ENCODE data around the gene VCL.

Gene VCL

DNA sequence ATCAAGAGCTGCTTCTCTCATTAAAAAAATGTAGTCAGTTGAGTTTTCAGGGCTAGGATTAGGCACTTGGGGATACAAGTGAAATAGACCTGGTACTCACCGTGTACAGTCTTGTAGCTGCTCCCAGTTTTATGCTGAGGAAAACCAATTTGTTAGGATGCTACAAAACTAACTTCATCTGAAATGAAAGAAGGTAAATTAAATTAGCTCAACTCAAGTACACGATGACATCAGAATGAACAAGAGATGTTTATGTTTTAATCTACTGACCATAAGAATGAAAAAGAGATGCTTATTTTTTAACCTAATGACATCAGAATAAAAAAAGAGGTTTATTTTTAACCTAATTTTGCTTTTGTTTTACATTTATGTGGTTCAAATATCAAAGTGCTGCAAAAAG lies 79.0 kb downstream of the VCL start:
- Histone ChIP-seq H3K14ac (ENCODE audit: low read length in 2 of 2) (no peak overlapping the region), H2BK120ac (ENCODE audit: low read depth, low read length) (no peak overlapping the region), H2AFZ (ENCODE audit: low read depth, low read length) (no peak overlapping the region), H3K4me1 (ENCODE audit: control insufficient read depth, insufficient read depth, low read depth, low read length) (peaks cover 10% of the 10 kb centered on the region), H2BK15ac (ENCODE audit: low read depth, poor library complexity, severe bottlenecking) (no peak overlapping the region), H2BK12ac (ENCODE audit: low read length in 2 of 2) (no peak overlapping the region), H3K4me3 (ENCODE audit: insufficient read depth in 1 of 2, low read depth in 1 of 2, low read length in 2 of 2) (no peak overlapping the region), H3K9me3 (ENCODE audit: control insufficient read depth, low read length) (no peaks in the 10 kb centered on the region), H2BK5ac (ENCODE audit: low read depth, low read length, poor library complexity, severe bottlenecking) (peak overlapping the region; percentile 76), H3K23ac (ENCODE audit: low read length in 2 of 2) (no peak overlapping the region), H3K27ac (ENCODE audit: low read length, poor library complexity, severe bottlenecking) (peak overlapping the region; percentile 86), H2AK5ac (ENCODE audit: low read length, severe bottlenecking) (no peak overlapping the region), H4K91ac (ENCODE audit: low read length) (no peak overlapping the region), H4K8ac (ENCODE audit: low read length) (no peak overlapping the region), H3K9ac (ENCODE audit: low read length) (no peak overlapping the region), H3K4ac (ENCODE audit: low read depth in 1 of 2, low read length in 2 of 2) (no peak overlapping the region), H3K36me3 (ENCODE audit: control insufficient read depth in 1 of 2, insufficient read depth in 2 of 2, low read depth in 1 of 2, low read length in 2 of 2) (peaks cover 13 to 56% of the 10 kb centered on the region in 2 experiments), H3K79me1 (replicated peaks; ENCODE audit: low read length, poor library complexity, severe bottlenecking) (no peaks in the 10 kb centered on the region), H3K4me2 (ENCODE audit: low read length, poor library complexity, severe bottlenecking) (no peak overlapping the region), H3K27me3 (ENCODE audit: control insufficient read depth in 1 of 2, insufficient read depth in 1 of 2, low read length in 2 of 2) (no peaks in the 10 kb centered on the region), H3K18ac (ENCODE audit: low read depth in 1 of 2, low read length in 2 of 2) (no peak overlapping the region)
- DNase-seq: no peak
- WGBS: 90% methylated on average over 1 of the region's 2 CpGs

DNA sequence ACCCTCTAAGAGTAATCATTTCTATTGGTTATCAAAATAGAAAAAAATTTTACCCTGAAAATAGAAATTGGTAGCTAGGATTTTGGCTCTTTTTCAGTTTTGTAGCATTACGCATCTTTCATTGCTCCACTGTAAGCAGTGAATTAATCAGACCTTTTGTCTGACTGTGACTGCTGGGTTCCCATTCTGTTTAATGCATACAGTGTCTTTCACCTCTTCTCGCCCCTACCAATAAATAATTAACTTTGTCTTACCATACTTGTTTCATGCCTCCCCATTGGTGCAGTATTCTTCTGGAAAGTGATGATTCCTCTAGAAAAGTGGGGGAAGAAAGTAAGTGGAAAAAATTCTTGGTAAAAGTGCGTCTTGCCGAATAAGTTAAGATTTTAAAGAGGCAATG lies 79.5 kb downstream of the VCL start:
- Histone ChIP-seq H3K36me3 (ENCODE audit: control insufficient read depth in 1 of 2, insufficient read depth in 2 of 2, low read depth in 1 of 2, low read length in 2 of 2) (peaks cover 13 to 58% of the 10 kb centered on the region in 2 experiments), H3K79me1 (replicated peaks; ENCODE audit: low read length, poor library complexity, severe bottlenecking) (no peaks in the 10 kb centered on the region)

DNA sequence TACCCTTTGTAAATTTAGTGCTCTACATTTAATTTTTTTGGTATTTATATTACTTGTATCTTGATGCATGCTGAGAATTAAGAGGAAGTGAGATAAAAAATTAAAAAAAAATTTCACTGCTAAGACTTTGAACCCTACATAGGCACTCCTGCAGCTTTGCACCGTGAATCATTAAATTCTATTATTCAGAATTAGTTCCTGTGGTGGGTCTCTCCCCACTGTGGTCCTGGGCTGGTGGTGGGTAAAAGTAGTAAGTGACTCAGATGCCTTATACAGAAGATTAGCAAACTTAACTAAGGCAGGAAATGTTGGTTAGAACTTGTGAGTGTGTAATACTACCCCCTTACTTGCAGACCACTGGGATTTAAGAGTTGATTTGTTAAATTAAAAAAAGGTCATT lies 80.1 kb downstream of the VCL start:
- peaks cover 11 to 59% of the 10 kb centered on the region in 2 experiments for H3K36me3 ChIP-seq (ENCODE audit: control insufficient read depth in 1 of 2, insufficient read depth in 2 of 2, low read depth in 1 of 2, low read length in 2 of 2)
- H3K4me1 ChIP-seq (ENCODE audit: control insufficient read depth, insufficient read depth, low read depth, low read length): peaks cover 6% of the 10 kb centered on the region
- no peak overlapping the region for H2BK5ac ChIP-seq (ENCODE audit: low read depth, low read length, poor library complexity, severe bottlenecking)
- no CpG with 5 or more reads among the region's 1 CpG for WGBS
- no peak overlapping the region for H4K91ac ChIP-seq (ENCODE audit: low read length)
- no peak overlapping the region for H3K23ac ChIP-seq (ENCODE audit: low read length in 2 of 2)
- no peak overlapping the region for H2BK15ac ChIP-seq (ENCODE audit: low read depth, poor library complexity, severe bottlenecking)
- no peak overlapping the region for H2AFZ ChIP-seq (ENCODE audit: low read depth, low read length)
- no peak overlapping the region for H2AK5ac ChIP-seq (ENCODE audit: low read length, severe bottlenecking)
- no peak overlapping the region for H3K4me3 ChIP-seq (ENCODE audit: insufficient read depth in 1 of 2, low read depth in 1 of 2, low read length in 2 of 2)
- H3K18ac ChIP-seq (ENCODE audit: low read depth in 1 of 2, low read length in 2 of 2): no peak overlapping the region
- H3K27me3 ChIP-seq (ENCODE audit: control insufficient read depth in 1 of 2, insufficient read depth in 1 of 2, low read length in 2 of 2): no peaks in the 10 kb centered on the region
- H2BK120ac ChIP-seq (ENCODE audit: low read depth, low read length): no peak overlapping the region
- no peak overlapping the region for H3K9ac ChIP-seq (ENCODE audit: low read length)
- no peak overlapping the region for H3K14ac ChIP-seq (ENCODE audit: low read length in 2 of 2)
- no peaks in the 10 kb centered on the region for H3K9me3 ChIP-seq (ENCODE audit: control insufficient read depth, low read length)
- H3K4me2 ChIP-seq (ENCODE audit: low read length, poor library complexity, severe bottlenecking): no peak overlapping the region
- no peaks in the 10 kb centered on the region for H3K79me1 ChIP-seq (replicated peaks; ENCODE audit: low read length, poor library complexity, severe bottlenecking)
- H3K4ac ChIP-seq (ENCODE audit: low read depth in 1 of 2, low read length in 2 of 2): no peak overlapping the region
- H2BK12ac ChIP-seq (ENCODE audit: low read length in 2 of 2): no peak overlapping the region
- H4K8ac ChIP-seq (ENCODE audit: low read length): no peak overlapping the region
- DNase-seq: peak; percentile 62
- peak overlapping the region; percentile 97 for H3K27ac ChIP-seq (ENCODE audit: low read length, poor library complexity, severe bottlenecking)

More for the DNA sequence above, 79.5 kb downstream of the VCL start:
- Histone ChIP-seq H4K8ac (ENCODE audit: low read length) (no peak overlapping the region), H3K27me3 (ENCODE audit: control insufficient read depth in 1 of 2, insufficient read depth in 1 of 2, low read length in 2 of 2) (no peaks in the 10 kb centered on the region), H3K27ac (ENCODE audit: low read length, poor library complexity, severe bottlenecking) (peak overlapping the region; percentile 76), H4K91ac (ENCODE audit: low read length) (no peak overlapping the region), H3K18ac (ENCODE audit: low read depth in 1 of 2, low read length in 2 of 2) (no peak overlapping the region), H2AK5ac (ENCODE audit: low read length, severe bottlenecking) (no peak overlapping the region), H2BK15ac (ENCODE audit: low read depth, poor library complexity, severe bottlenecking) (no peak overlapping the region), H3K14ac (ENCODE audit: low read length in 2 of 2) (no peak overlapping the region), H2AFZ (ENCODE audit: low read depth, low read length) (no peak overlapping the region), H3K9ac (ENCODE audit: low read length) (no peak overlapping the region), H3K4ac (ENCODE audit: low read depth in 1 of 2, low read length in 2 of 2) (no peak overlapping the region), H3K4me3 (ENCODE audit: insufficient read depth in 1 of 2, low read depth in 1 of 2, low read length in 2 of 2) (no peak overlapping the region), H2BK5ac (ENCODE audit: low read depth, low read length, poor library complexity, severe bottlenecking) (no peak overlapping the region), H3K23ac (ENCODE audit: low read length in 2 of 2) (no peak overlapping the region), H3K9me3 (ENCODE audit: control insufficient read depth, low read length) (no peaks in the 10 kb centered on the region), H2BK12ac (ENCODE audit: low read length in 2 of 2) (no peak overlapping the region), H3K4me2 (ENCODE audit: low read length, poor library complexity, severe bottlenecking) (no peak overlapping the region), H3K4me1 (ENCODE audit: control insufficient read depth, insufficient read depth, low read depth, low read length) (peaks cover 10% of the 10 kb centered on the region), H2BK120ac (ENCODE audit: low read depth, low read length) (no peak overlapping the region)
- DNase-seq: no peak
- WGBS: 100% methylated on average over 1 of the region's 4 CpGs

DNA sequence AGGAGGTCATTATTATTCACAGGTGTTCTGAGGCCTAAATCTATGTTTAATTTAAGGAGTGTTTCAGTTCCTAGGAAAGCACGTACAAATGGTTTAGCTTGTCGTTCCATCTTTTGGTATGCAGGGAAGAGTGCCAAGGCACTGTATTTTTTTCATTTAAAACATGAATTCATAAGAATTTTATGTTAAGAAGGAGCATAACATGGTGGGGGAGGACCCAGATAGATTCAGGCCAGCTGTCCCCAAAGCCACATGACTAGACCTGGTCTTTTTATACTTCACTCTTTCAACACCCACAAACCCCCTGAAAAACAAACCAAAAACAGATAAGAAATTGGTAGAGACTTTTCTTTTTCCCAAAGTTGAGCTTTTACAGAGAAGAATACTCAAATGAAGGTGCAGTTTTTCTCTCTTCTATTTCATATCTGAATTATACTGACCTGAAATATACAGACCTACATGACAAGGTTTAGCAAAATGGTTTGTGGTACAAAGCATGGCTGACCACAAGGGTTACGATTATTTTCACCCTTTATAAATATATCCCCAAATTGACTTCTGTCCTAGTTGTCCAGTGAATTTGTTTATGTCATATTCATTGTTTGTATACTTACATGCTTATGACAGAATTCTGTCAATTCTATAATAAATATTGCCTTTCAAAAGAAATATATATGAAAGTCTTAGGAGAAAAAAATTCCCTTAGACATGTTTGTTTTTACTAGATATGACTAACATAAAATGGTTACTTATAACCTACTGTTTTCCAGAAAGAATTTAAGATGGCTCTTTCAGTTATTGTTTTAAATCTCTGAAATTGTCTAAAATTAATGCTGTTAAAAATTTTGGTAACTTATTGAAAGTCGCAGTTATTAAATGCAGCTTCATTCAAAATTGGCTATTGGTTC lies 81.4 kb downstream of the VCL start:
- Histone ChIP-seq H3K4ac (ENCODE audit: low read depth in 1 of 2, low read length in 2 of 2) (no peak overlapping the region), H3K4me2 (ENCODE audit: low read length, poor library complexity, severe bottlenecking) (no peak overlapping the region), H4K8ac (ENCODE audit: low read length) (no peak overlapping the region), H2BK12ac (ENCODE audit: low read length in 2 of 2) (no peak overlapping the region), H3K23ac (ENCODE audit: low read length in 2 of 2) (no peak overlapping the region), H3K27ac (ENCODE audit: low read length, poor library complexity, severe bottlenecking) (peak overlapping the region; percentile 97), H3K9me3 (ENCODE audit: control insufficient read depth, low read length) (no peaks in the 10 kb centered on the region), H3K27me3 (ENCODE audit: control insufficient read depth in 1 of 2, insufficient read depth in 1 of 2, low read length in 2 of 2) (no peaks in the 10 kb centered on the region), H2BK120ac (ENCODE audit: low read depth, low read length) (no peak overlapping the region), H3K79me1 (replicated peaks; ENCODE audit: low read length, poor library complexity, severe bottlenecking) (peaks cover 1% of the 10 kb centered on the region), H3K14ac (ENCODE audit: low read length in 2 of 2) (no peak overlapping the region), H3K18ac (ENCODE audit: low read depth in 1 of 2, low read length in 2 of 2) (no peak overlapping the region), H2AFZ (ENCODE audit: low read depth, low read length) (no peak overlapping the region), H4K91ac (ENCODE audit: low read length) (no peak overlapping the region), H2BK15ac (ENCODE audit: low read depth, poor library complexity, severe bottlenecking) (no peak overlapping the region), H3K36me3 (ENCODE audit: control insufficient read depth in 1 of 2, insufficient read depth in 2 of 2, low read depth in 1 of 2, low read length in 2 of 2) (peaks cover 13 to 52% of the 10 kb centered on the region in 2 experiments), H3K4me1 (ENCODE audit: control insufficient read depth, insufficient read depth, low read depth, low read length) (peaks cover 5% of the 10 kb centered on the region), H3K9ac (ENCODE audit: low read length) (peak overlapping the region; percentile 61), H3K4me3 (ENCODE audit: insufficient read depth in 1 of 2, low read depth in 1 of 2, low read length in 2 of 2) (peak overlapping the region in 1 of 2 experiments; percentile 1), H2BK5ac (ENCODE audit: low read depth, low read length, poor library complexity, severe bottlenecking) (no peak overlapping the region), H2AK5ac (ENCODE audit: low read length, severe bottlenecking) (peak overlapping the region; percentile 100)
- DNase-seq: no peak
- 80% methylated on average over 2 of the region's 4 CpGs for WGBS

Measured in mesenchymal stem cell (in vitro differentiated cells and primary cell).